HEK293 (cell line): ENCODE measurements around the gene CHMP1A.

ENCODE experiments used
- INSM2 ChIP-seq: fragments of 450-650 bp; formaldehyde crosslinking; IDR thresholded peaks from 2 replicates; pipeline ENCODE4 v1.5.1; 2016; ENCODE audit warnings: missing biosample characterization, missing genetic modification characterization
- KLF17 ChIP-seq: fragments of 450-650 bp; formaldehyde crosslinking; IDR thresholded peaks from 2 replicates; pipeline ENCODE4 v1.5.1; 2016; ENCODE audit warnings: missing biosample characterization, missing genetic modification characterization
- SP2 ChIP-seq: fragments of 450-650 bp; formaldehyde crosslinking; IDR thresholded peaks from 2 replicates; pipeline ENCODE4 v1.5.1; 2016; ENCODE audit warnings: missing biosample characterization, missing genetic modification characterization
- WT1 ChIP-seq: fragments of 450-650 bp; formaldehyde crosslinking; IDR thresholded peaks from 2 replicates; pipeline ENCODE4 v1.5.1; 2016; ENCODE audit warnings: missing biosample characterization, missing genetic modification characterization
- ZFP3 ChIP-seq: fragments of 450-650 bp; formaldehyde crosslinking; IDR thresholded peaks from 2 replicates; pipeline ENCODE4 v1.5.1; 2016; ENCODE audit warnings: low read depth, missing biosample characterization, missing genetic modification characterization
- ZNF18 ChIP-seq: fragments of 450-650 bp; formaldehyde crosslinking; IDR thresholded peaks from 2 replicates; pipeline ENCODE4 v1.5.1; 2016; ENCODE audit warnings: missing biosample characterization, missing genetic modification characterization
- ZNF211 ChIP-seq: fragments of 450-650 bp; formaldehyde crosslinking; IDR thresholded peaks from 2 replicates; pipeline ENCODE4 v1.5.1; 2016; ENCODE audit warnings: low read depth, missing biosample characterization, missing genetic modification characterization
- ZNF677 ChIP-seq: fragments of 450-650 bp; IDR thresholded peaks from 2 replicates; pipeline ENCODE4 v1.5.0; 2018; ENCODE audit warnings: missing biosample characterization, mild to moderate bottlenecking, missing genetic modification characterization, moderate library complexity
- ZNF692 ChIP-seq: fragments of 450-650 bp; formaldehyde crosslinking; IDR thresholded peaks from 2 replicates; pipeline ENCODE4 v1.5.1; 2016; ENCODE audit warnings: missing biosample characterization, missing genetic modification characterization
- ZNF837 ChIP-seq: fragments of 450-650 bp; formaldehyde crosslinking; IDR thresholded peaks from 2 replicates; pipeline ENCODE4 v1.5.1; 2016; ENCODE audit warnings: missing biosample characterization, missing genetic modification characterization
- TF ChIP-seq, protein P1 (sequence below): fragments of 450-650 bp; formaldehyde crosslinking; IDR thresholded peaks from 2 replicates; pipeline ENCODE4 v1.5.1; 2016; ENCODE audit warnings: missing biosample characterization, missing genetic modification characterization
- TF ChIP-seq, protein P2 (sequence below): fragments of 450-650 bp; formaldehyde crosslinking; IDR thresholded peaks from 2 replicates; pipeline ENCODE4 v1.5.1; 2016; ENCODE audit warnings: missing biosample characterization, missing genetic modification characterization
- TF ChIP-seq, protein P3 (sequence below): fragments of 450-650 bp; formaldehyde crosslinking; IDR thresholded peaks from 2 replicates; pipeline ENCODE4 v1.5.1; 2016; ENCODE audit warnings: missing biosample characterization, missing genetic modification characterization
- TF ChIP-seq, protein P4 (sequence below): sonication (generic); formaldehyde crosslinking; IDR thresholded peaks from 2 replicates; pipeline ENCODE4 v1.8.1; 2022; ENCODE audit warnings: mild to moderate bottlenecking, moderate library complexity, missing genetic modification reagents

The CHMP1A gene

DNA sequence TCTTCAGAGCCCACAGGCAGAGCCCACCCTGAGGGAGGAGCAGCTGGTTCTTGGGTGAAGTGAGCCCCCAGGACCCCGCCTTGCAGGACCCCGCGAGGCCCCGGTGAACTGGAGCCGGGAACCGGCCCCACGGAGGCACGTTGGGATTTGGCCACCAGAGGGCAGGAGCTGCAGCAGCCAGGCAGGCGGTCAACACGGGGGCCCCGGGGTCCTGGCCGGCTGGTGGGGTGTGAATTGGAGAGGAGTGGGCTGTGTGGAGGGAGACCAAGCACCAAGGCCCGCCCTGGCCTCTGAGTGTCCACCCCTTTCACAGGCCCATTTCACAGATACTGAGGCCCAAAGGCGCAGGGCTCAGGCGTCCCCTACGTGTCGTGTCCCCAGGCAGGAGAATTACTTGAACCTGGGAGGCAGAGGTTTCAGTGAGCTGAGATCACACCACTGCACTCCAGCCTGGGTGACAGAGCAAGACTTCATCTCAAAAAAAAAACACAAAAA lies 41.9 kb downstream of the CHMP1A start (continued):
- TF ChIP-seq, protein P1, sequence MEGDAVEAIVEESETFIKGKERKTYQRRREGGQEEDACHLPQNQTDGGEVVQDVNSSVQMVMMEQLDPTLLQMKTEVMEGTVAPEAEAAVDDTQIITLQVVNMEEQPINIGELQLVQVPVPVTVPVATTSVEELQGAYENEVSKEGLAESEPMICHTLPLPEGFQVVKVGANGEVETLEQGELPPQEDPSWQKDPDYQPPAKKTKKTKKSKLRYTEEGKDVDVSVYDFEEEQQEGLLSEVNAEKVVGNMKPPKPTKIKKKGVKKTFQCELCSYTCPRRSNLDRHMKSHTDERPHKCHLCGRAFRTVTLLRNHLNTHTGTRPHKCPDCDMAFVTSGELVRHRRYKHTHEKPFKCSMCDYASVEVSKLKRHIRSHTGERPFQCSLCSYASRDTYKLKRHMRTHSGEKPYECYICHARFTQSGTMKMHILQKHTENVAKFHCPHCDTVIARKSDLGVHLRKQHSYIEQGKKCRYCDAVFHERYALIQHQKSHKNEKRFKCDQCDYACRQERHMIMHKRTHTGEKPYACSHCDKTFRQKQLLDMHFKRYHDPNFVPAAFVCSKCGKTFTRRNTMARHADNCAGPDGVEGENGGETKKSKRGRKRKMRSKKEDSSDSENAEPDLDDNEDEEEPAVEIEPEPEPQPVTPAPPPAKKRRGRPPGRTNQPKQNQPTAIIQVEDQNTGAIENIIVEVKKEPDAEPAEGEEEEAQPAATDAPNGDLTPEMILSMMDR (tag by site-specific recombination), result peak; percentile 51
- TF ChIP-seq, protein P2, sequence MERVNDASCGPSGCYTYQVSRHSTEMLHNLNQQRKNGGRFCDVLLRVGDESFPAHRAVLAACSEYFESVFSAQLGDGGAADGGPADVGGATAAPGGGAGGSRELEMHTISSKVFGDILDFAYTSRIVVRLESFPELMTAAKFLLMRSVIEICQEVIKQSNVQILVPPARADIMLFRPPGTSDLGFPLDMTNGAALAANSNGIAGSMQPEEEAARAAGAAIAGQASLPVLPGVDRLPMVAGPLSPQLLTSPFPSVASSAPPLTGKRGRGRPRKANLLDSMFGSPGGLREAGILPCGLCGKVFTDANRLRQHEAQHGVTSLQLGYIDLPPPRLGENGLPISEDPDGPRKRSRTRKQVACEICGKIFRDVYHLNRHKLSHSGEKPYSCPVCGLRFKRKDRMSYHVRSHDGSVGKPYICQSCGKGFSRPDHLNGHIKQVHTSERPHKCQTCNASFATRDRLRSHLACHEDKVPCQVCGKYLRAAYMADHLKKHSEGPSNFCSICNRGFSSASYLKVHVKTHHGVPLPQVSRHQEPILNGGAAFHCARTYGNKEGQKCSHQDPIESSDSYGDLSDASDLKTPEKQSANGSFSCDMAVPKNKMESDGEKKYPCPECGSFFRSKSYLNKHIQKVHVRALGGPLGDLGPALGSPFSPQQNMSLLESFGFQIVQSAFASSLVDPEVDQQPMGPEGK (tag by site-specific recombination), result peak; percentile 24; the same call in 1 of the 2 replicates
- TF ChIP-seq ZFP3 (tag by site-specific recombination) (no peak), ZNF211 (tag by site-specific recombination) (no peak), ZNF18 (tag by site-specific recombination) (0 out of 2 replicates have a peak, but pooled peaks have one; percentile 44), ZNF837 (tag by site-specific recombination) (no peak), SP2 (tag by site-specific recombination) (no peak), ZNF677 (tag by site-specific recombination) (no peak), KLF17 (no peak), WT1 (tag by site-specific recombination) (no peak), ZNF692 (tag by site-specific recombination) (no peak), INSM2 (tag by site-specific recombination) (no peak)
- TF ChIP-seq, protein P3, sequence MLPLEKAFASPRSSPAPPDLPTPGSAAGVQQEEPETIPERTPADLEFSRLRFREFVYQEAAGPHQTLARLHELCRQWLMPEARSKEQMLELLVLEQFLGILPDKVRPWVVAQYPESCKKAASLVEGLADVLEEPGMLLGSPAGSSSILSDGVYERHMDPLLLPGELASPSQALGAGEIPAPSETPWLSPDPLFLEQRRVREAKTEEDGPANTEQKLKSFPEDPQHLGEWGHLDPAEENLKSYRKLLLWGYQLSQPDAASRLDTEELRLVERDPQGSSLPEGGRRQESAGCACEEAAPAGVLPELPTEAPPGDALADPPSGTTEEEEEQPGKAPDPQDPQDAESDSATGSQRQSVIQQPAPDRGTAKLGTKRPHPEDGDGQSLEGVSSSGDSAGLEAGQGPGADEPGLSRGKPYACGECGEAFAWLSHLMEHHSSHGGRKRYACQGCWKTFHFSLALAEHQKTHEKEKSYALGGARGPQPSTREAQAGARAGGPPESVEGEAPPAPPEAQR (tag by site-specific recombination), result no peak
- TF ChIP-seq, protein P4, sequence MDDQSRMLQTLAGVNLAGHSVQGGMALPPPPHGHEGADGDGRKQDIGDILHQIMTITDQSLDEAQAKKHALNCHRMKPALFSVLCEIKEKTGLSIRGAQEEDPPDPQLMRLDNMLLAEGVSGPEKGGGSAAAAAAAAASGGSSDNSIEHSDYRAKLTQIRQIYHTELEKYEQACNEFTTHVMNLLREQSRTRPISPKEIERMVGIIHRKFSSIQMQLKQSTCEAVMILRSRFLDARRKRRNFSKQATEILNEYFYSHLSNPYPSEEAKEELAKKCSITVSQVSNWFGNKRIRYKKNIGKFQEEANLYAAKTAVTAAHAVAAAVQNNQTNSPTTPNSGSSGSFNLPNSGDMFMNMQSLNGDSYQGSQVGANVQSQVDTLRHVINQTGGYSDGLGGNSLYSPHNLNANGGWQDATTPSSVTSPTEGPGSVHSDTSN (CRISPR knock-in tag), result no peak
